IMR-90 (cell line): ENCODE measurements around the gene PTP4A2. TPM values are rescaled to one million over a fixed set of nuclear protein-coding genes. Genes with fewer than 3 reads are reported as not detected.

Source experiments
- ATAC-seq: fragments of 200-7000 bp; cut with Tn5 transposase; 2 replicates; pipeline ENCODE4 v1.9.1; 2020; ENCODE audit warnings: low read depth, mild to moderate bottlenecking, moderate library complexity
- BruUV-seq: library from RNA; stranded (reverse); fragments of 400-500 nt; replicated peaks from 2 replicates; lab custom pipeline; 2021; lab: Mats Ljungman, UMichigan
- CTCF ChIA-PET: fragments of 300-600 bp; formaldehyde crosslinking; extraction: SDS; loops from one replicate; lab custom pipeline; 2021; ENCODE audit warnings: antibody characterized with exemption; lab: Yijun Ruan, JAX
- POLR2A ChIA-PET: fragments of 300-600 bp; sonication (Branson Sonifier 250); formaldehyde crosslinking; loops from one replicate; lab custom pipeline; 2022; ENCODE audit warnings: antibody characterized with exemption; ENCODE audit not compliant: unreplicated experiment; lab: Charles Lee
- DNase-seq: peaks from one replicate; pipeline ENCODE4 v3.0.0; 2013
- H2AFZ ChIP-seq: replicated peaks from 2 replicates; pipeline ENCODE3; 2013; ENCODE audit warnings: low read length, mild to moderate bottlenecking; ENCODE audit not compliant: poor library complexity
- H2AK5ac ChIP-seq: 2 replicates; pipeline ENCODE4 v1.6.1; 2013; ENCODE audit warnings: low read depth, low read length, inconsistent platforms
- H2AK9ac ChIP-seq: replicated peaks from 2 replicates; pipeline ENCODE3; 2013; ENCODE audit warnings: mild to moderate bottlenecking, low read depth, low read length, moderate library complexity; ENCODE audit not compliant: poor library complexity
- H2BK120ac ChIP-seq: 2 replicates; pipeline ENCODE4 v1.6.1; 2013; ENCODE audit warnings: low read depth, low read length, inconsistent platforms
- H2BK15ac ChIP-seq: 3 replicates; pipeline ENCODE4 v1.6.1; 2013; ENCODE audit warnings: low read depth, low read length, inconsistent platforms
- H2BK20ac ChIP-seq: 2 replicates; pipeline ENCODE4 v1.6.1; 2013; ENCODE audit warnings: low read depth, mild to moderate bottlenecking, inconsistent platforms, low read length, moderate library complexity
- H2BK5ac ChIP-seq: 2 replicates; pipeline ENCODE4 v1.6.1; 2013; ENCODE audit warnings: mild to moderate bottlenecking, low read depth, low read length, inconsistent platforms; ENCODE audit not compliant: poor library complexity, severe bottlenecking
- H3K14ac ChIP-seq: replicated peaks from 2 replicates; pipeline ENCODE4 v1.6.1; 2013; ENCODE audit warnings: low read depth, low read length, inconsistent platforms
- H3K18ac ChIP-seq: 2 replicates; pipeline ENCODE4 v1.6.1; 2013; ENCODE audit warnings: low read depth, low read length, control low read depth
- H3K23ac ChIP-seq: 2 replicates; pipeline ENCODE4 v1.6.1; 2013; ENCODE audit warnings: low read depth, low read length, inconsistent platforms
- H3K27ac ChIP-seq: 2 replicates; pipeline ENCODE4 v1.5.1; 2013; ENCODE audit warnings: mild to moderate bottlenecking, control low read depth, low read length; ENCODE audit not compliant: insufficient read depth
- H3K27me3 ChIP-seq: 2 replicates; pipeline ENCODE4 v1.6.1; 2013; ENCODE audit warnings: low read length; ENCODE audit not compliant: control insufficient read depth, insufficient read depth
- H3K36me3 ChIP-seq: 2 replicates; pipeline ENCODE4 v1.6.1; 2013; ENCODE audit warnings: low read length, mixed read lengths; ENCODE audit not compliant: control insufficient read depth, insufficient read depth
- H3K4ac ChIP-seq: 2 replicates; pipeline ENCODE4 v1.6.1; 2013; ENCODE audit warnings: low read depth, low read length, inconsistent platforms
- H3K4me1 ChIP-seq: 2 replicates; pipeline ENCODE4 v1.6.1; 2013; ENCODE audit warnings: low read length, mixed read lengths; ENCODE audit not compliant: control insufficient read depth, insufficient read depth
- H3K4me2 ChIP-seq: 2 replicates; pipeline ENCODE4 v1.6.1; 2013; ENCODE audit warnings: low read depth, mild to moderate bottlenecking, control low read depth, low read length, moderate library complexity
- H3K4me3 ChIP-seq: 2 replicates; pipeline ENCODE4 v1.5.1; 2013; ENCODE audit warnings: low read depth, mild to moderate bottlenecking, control low read depth, low read length, moderate library complexity; ENCODE audit not compliant: insufficient read depth
- H3K56ac ChIP-seq: 2 replicates; pipeline ENCODE4 v1.6.1; 2013; ENCODE audit warnings: low read length, inconsistent platforms; ENCODE audit not compliant: insufficient read depth; ENCODE audit errors: extremely low read depth
- H3K79me1 ChIP-seq, 2 experiments: 2 replicates each; pipeline ENCODE4 v1.6.1; 2013; ENCODE audit warnings: low read length in 2 of 2, inconsistent platforms in 1 of 2, low read depth in 1 of 2
- H3K9ac ChIP-seq: 2 replicates; pipeline ENCODE4 v1.6.1; 2013; ENCODE audit warnings: low read depth, low read length, control low read depth
- H3K9me1 ChIP-seq: 2 replicates; pipeline ENCODE4 v1.6.1; 2013; ENCODE audit warnings: low read length, inconsistent platforms; ENCODE audit not compliant: insufficient read depth
- H3K9me3 ChIP-seq: 2 replicates; pipeline ENCODE4 v1.6.1; 2013; ENCODE audit warnings: low read length; ENCODE audit not compliant: control insufficient read depth, insufficient read depth
- H4K20me1 ChIP-seq: 2 replicates; pipeline ENCODE4 v1.6.1; 2013; ENCODE audit warnings: low read length, inconsistent platforms; ENCODE audit not compliant: insufficient read depth
- H4K5ac ChIP-seq: 2 replicates; pipeline ENCODE4 v1.6.1; 2013; ENCODE audit warnings: mild to moderate bottlenecking, low read depth, low read length, control low read depth
- H4K8ac ChIP-seq, 2 experiments: 2 replicates each; pipeline ENCODE4 v1.6.1; 2013; ENCODE audit warnings: low read depth in 2 of 2, low read length in 2 of 2, control low read depth in 1 of 2, inconsistent platforms in 1 of 2
- H4K91ac ChIP-seq: 2 replicates; pipeline ENCODE4 v1.6.1; 2013; ENCODE audit warnings: low read depth, low read length, inconsistent platforms; ENCODE audit not compliant: insufficient read depth
- BHLHE40 ChIP-seq: fragments of 150-350 bp; IDR thresholded peaks from 2 replicates; pipeline ENCODE4 v1.6.1; 2016; ENCODE audit warnings: mild to moderate bottlenecking, low read depth, low read length
- CEBPB ChIP-seq: IDR thresholded peaks from 2 replicates; pipeline ENCODE4 v1.6.1; 2012; ENCODE audit warnings: low read depth, low read length, improper control_type of control experiment
- CHD1 ChIP-seq: IDR thresholded peaks from 2 replicates; pipeline ENCODE4 v1.6.1; 2012; ENCODE audit warnings: low read depth, low read length, improper control_type of control experiment
- CTCF ChIP-seq: conservative IDR thresholded peaks from 2 replicates; pipeline ENCODE4 v1.5.1; 2012; ENCODE audit warnings: mild to moderate bottlenecking, low read depth, low read length, improper control_type of control experiment
- ELK1 ChIP-seq: fragments of 150-350 bp; IDR thresholded peaks from 2 replicates; pipeline ENCODE4 v1.6.1; 2016; ENCODE audit warnings: low read depth, mild to moderate bottlenecking, low read length, moderate library complexity, borderline replicate concordance
- FOS ChIP-seq: fragments of 150-350 bp; IDR thresholded peaks from 2 replicates; pipeline ENCODE4 v1.6.1; 2016; ENCODE audit warnings: low read depth, low read length
- MAFK ChIP-seq: IDR thresholded peaks from 2 replicates; pipeline ENCODE4 v1.6.1; 2012; ENCODE audit warnings: low read depth, low read length, improper control_type of control experiment
- MAZ ChIP-seq: IDR thresholded peaks from 2 replicates; pipeline ENCODE4 v1.6.1; 2012; ENCODE audit warnings: low read depth, mild to moderate bottlenecking, low read length, improper control_type of control experiment, moderate library complexity, borderline replicate concordance
- MXI1 ChIP-seq: IDR thresholded peaks from 2 replicates; pipeline ENCODE4 v1.6.1; 2012; ENCODE audit warnings: low read depth, mild to moderate bottlenecking, low read length, moderate library complexity, borderline replicate concordance
- NFE2L2 ChIP-seq: fragments of 150-350 bp; IDR thresholded peaks from 2 replicates; pipeline ENCODE4 v1.6.1; 2016; ENCODE audit warnings: low read depth, mild to moderate bottlenecking, low read length
- POLR2A ChIP-seq: IDR thresholded peaks from 2 replicates; pipeline ENCODE4 v1.6.1; 2012; ENCODE audit warnings: mild to moderate bottlenecking, low read depth, low read length
- RAD21 ChIP-seq: IDR thresholded peaks from 2 replicates; pipeline ENCODE4 v1.6.1; 2012; ENCODE audit warnings: low read length, improper control_type of control experiment
- RCOR1 ChIP-seq: IDR thresholded peaks from 2 replicates; pipeline ENCODE4 v1.6.1; 2012; ENCODE audit warnings: mild to moderate bottlenecking, low read length, improper control_type of control experiment; ENCODE audit not compliant: insufficient replicate concordance
- RFX5 ChIP-seq: IDR thresholded peaks from 2 replicates; pipeline ENCODE4 v1.8.0; 2012; ENCODE audit warnings: low read depth, mild to moderate bottlenecking, low read length, moderate library complexity
- SMC3 ChIP-seq: fragments of 150-350 bp; IDR thresholded peaks from 2 replicates; pipeline ENCODE4 v1.6.1; 2016; ENCODE audit warnings: low read depth, mild to moderate bottlenecking, antibody characterized with exemption, low read length, moderate library complexity
- USF2 ChIP-seq: fragments of 150-350 bp; IDR thresholded peaks from 2 replicates; pipeline ENCODE4 v1.6.1; 2017; ENCODE audit warnings: mild to moderate bottlenecking, antibody characterized with exemption, low read length, low read depth
- WGBS, 2 experiments: methylation state at CpG; one replicate each; pipeline versions ENCODE4 v1.1.5 to v1.1.7; 2013; ENCODE audit warnings: missing lambda C conversion rate in 2 of 2; ENCODE audit not compliant: insufficient read length in 1 of 2; ENCODE audit errors: extremely low coverage in 2 of 2; 5-methylcytosine and 5-hydroxymethylcytosine counted together
- dilution Hi-C: fragments of 300-500 bp; cut with HindIII; formaldehyde crosslinking; loops from one replicate; pipeline ENCODE4 v1.14.3; 2018; ENCODE audit warnings: low sequenced_read_pairs; ENCODE audit not compliant: unreplicated experiment
- in situ Hi-C: fragments of 300-500 bp; cut with MboI; formaldehyde crosslinking; loops from 3 replicates; pipeline ENCODE4 v1.14.3; 2019; ENCODE audit warnings: low sequenced_read_pairs, inconsistent platforms, mixed read lengths
- intact Hi-C: fragments of 100-400 bp; cut with micrococcal nuclease; formaldehyde crosslinking; loops from 2 replicates; pipeline ENCODE4 v1.10.0; 2022
- polyA plus RNA-seq, 3 experiments: library from polyadenylated mRNA; depleted of rRNA; stranded (reverse); fragments of >200 nt; gene quantifications; 2 replicates each; pipeline ENCODE4 v1.2.3, GENCODE V29; 2012; ENCODE audit warnings: low replicate concordance in 1 of 3
- total RNA-seq: library from RNA; depleted of rRNA; stranded (reverse); fragments of >200 nt; gene quantifications from 2 replicates; pipeline ENCODE4 v1.2.3, GENCODE V29; 2012

The PTP4A2 gene
- total and polyA plus RNA-seq, 2 of the 4 experiments (the other 2 are of a cell fraction) = 135 to 328 TPM

GRCh38 chr1:31886866-31887265, 51.3 kb downstream of the PTP4A2 start:
- DNase-seq = no peak
- POLR2A ChIA-PET = no interaction called here
- H3K9me1 ChIP-seq = no peaks in the 10 kb centered on the region

More at GRCh38 chr1:31886866-31887265, 51.3 kb downstream of the PTP4A2 start:
- no peaks in the 10 kb centered on the region for H3K27me3 ChIP-seq
- TF ChIP-seq NFE2L2 (no peak), MAFK (no peak), POLR2A (no peak), MXI1 (no peak), RAD21 (no peak), MAZ (no peak), CTCF (no peak), BHLHE40 (no peak), USF2 (no peak), CEBPB (no peak), RCOR1 (no peak), CHD1 (no peak), SMC3 (no peak), ELK1 (no peak), RFX5 (no peak), FOS (no peak)
- no peaks in the 10 kb centered on the region for H3K36me3 ChIP-seq
- H2BK5ac ChIP-seq = no peak overlapping the region
- no peak overlapping the region for H3K27ac ChIP-seq
- dilution Hi-C loops = no loop called here
- H3K23ac ChIP-seq = no peak overlapping the region
- H4K20me1 ChIP-seq = no peaks in the 10 kb centered on the region
- H3K14ac ChIP-seq = no peak overlapping the region
- H3K79me1 ChIP-seq = no peaks in the 10 kb centered on the region
- no peak overlapping the region for H3K4me2 ChIP-seq
- CTCF ChIA-PET = no interaction called here
- in situ Hi-C loops = loop anchor here (25.0 kb wide), 1 partner anchor 100 kb away; no protein-coding TSS in a partner anchor
- no peak overlapping the region for H3K4me3 ChIP-seq
- H3K18ac ChIP-seq = no peak overlapping the region
- H2BK20ac ChIP-seq = no peak overlapping the region
- no peak overlapping the region for H3K4ac ChIP-seq
- no peak overlapping the region for H3K56ac ChIP-seq
- H3K9me3 ChIP-seq = no peaks in the 10 kb centered on the region
- H4K91ac ChIP-seq = no peak overlapping the region
- H3K9ac ChIP-seq = no peak overlapping the region
- no peak overlapping the region for H2BK15ac ChIP-seq
- intact Hi-C loops = no loop called here
- 93% methylated on average over 3 of the region's 3 CpGs; no CpG with 5 or more reads in 1 of the 2 experiments for WGBS, 2 experiments
- no peak overlapping the region for H2AFZ ChIP-seq
- no peak overlapping the region for H4K8ac ChIP-seq
- BruUV-seq = no TSS peak
- no peak overlapping the region for H4K5ac ChIP-seq
- H2BK120ac ChIP-seq = no peak overlapping the region
- peaks cover 3% of the 10 kb centered on the region; the same call in 1 of the 2 replicates for H3K4me1 ChIP-seq
- no peak for ATAC-seq
- H2AK9ac ChIP-seq = no peak overlapping the region
- H2AK5ac ChIP-seq = no peak overlapping the region
